ENCODE results near the gene ZMAT1. TPM values are rescaled to one million over a fixed set of nuclear protein-coding genes. Genes with fewer than 3 reads are reported as not detected.

The ZMAT1 gene
- total RNA-seq, 2 donors from 2014 or later: 4.2 to 4.4 TPM

GRCh38 chrX:101956556-101956955 lies 24.7 kb upstream of the ZMAT1 start:
- peaks cover 0 to 5% of the 10 kb centered on the region in 2 donors for H3K9me3 ChIP-seq
- H3K4me3 ChIP-seq: no peak overlapping the region
- no peaks in the 10 kb centered on the region for H3K36me3 ChIP-seq
- no peaks in the 10 kb centered on the region for H3K4me1 ChIP-seq
- H3K27ac ChIP-seq: no peak overlapping the region
- TF ChIP-seq, protein P1, sequence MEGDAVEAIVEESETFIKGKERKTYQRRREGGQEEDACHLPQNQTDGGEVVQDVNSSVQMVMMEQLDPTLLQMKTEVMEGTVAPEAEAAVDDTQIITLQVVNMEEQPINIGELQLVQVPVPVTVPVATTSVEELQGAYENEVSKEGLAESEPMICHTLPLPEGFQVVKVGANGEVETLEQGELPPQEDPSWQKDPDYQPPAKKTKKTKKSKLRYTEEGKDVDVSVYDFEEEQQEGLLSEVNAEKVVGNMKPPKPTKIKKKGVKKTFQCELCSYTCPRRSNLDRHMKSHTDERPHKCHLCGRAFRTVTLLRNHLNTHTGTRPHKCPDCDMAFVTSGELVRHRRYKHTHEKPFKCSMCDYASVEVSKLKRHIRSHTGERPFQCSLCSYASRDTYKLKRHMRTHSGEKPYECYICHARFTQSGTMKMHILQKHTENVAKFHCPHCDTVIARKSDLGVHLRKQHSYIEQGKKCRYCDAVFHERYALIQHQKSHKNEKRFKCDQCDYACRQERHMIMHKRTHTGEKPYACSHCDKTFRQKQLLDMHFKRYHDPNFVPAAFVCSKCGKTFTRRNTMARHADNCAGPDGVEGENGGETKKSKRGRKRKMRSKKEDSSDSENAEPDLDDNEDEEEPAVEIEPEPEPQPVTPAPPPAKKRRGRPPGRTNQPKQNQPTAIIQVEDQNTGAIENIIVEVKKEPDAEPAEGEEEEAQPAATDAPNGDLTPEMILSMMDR (IDR thresholded peaks at IDR 0.05): no peak
- no peaks in the 10 kb centered on the region for H3K27me3 ChIP-seq
- DNase-seq (ENCODE audit: low spot score): no peak

DNA sequence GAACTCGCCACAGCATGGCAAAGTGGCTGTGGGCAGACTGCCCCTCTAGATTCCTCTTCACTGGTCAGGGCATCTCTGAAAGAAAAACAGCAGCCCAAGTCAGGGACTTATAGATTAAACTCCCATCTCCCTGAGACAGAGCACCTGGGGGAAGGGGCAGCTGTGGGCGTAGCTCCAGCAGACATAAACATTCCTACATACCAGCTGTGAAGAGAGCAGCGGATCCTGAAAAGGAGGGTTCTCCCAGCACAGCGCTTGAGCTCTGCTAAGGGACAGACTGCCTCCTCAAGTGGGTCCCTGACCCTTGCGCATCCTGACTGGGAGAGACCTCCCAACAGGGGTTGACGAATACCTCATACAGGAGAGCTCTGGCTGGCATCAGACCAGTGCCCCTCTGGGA lies 18.8 kb upstream of the ZMAT1 start:
- H3K9me3 ChIP-seq: peaks cover 0 to 5% of the 10 kb centered on the region in 2 donors
- TF ChIP-seq, protein P1 (IDR thresholded peaks at IDR 0.05): no peak
- H3K27ac ChIP-seq: no peak overlapping the region
- H3K27me3 ChIP-seq: no peaks in the 10 kb centered on the region
- H3K36me3 ChIP-seq: no peaks in the 10 kb centered on the region
- no peak overlapping the region for H3K4me3 ChIP-seq
- no peaks in the 10 kb centered on the region for H3K4me1 ChIP-seq
- no peak for DNase-seq (ENCODE audit: low spot score)

GRCh38 chrX:101932249-101932570 lies 383 bp upstream of the ZMAT1 start:
- Histone ChIP-seq H3K36me3 (no peaks in the 10 kb centered on the region), H3K4me1 (no peaks in the 10 kb centered on the region), H3K4me3 (peak overlapping the region; percentile 71 to 75), H3K27ac (peak overlapping the region; percentile 95), H3K27me3 (no peaks in the 10 kb centered on the region), H3K9me3 (no peaks in the 10 kb centered on the region)
- DNase-seq (ENCODE audit: low spot score): no peak
- TF ChIP-seq, protein P1 (IDR thresholded peaks at IDR 0.05): no peak

DNA sequence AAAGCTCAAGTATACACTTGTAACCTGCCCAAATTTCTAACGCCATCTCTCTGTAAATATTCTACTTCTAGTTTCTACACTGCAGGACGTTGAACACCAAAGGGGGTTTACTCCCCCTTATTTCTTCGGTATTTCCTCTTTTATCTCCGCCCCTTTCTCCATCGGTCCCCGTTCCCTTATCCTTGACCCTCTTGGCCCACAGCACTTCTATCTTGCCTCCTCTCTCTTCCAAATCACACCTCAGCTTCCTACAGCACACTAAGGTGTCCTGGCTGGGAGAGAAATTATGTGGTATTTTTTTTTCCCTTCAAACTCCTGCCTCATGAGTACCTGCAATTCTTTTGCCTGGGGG lies 715 bp downstream of the ZMAT1 start:
- no peaks in the 10 kb centered on the region for H3K4me1 ChIP-seq
- no peaks in the 10 kb centered on the region for H3K36me3 ChIP-seq
- H3K9me3 ChIP-seq: no peaks in the 10 kb centered on the region
- H3K27me3 ChIP-seq: no peaks in the 10 kb centered on the region
- H3K27ac ChIP-seq: peak overlapping the region; percentile 95
- DNase-seq (ENCODE audit: low spot score): no peak
- TF ChIP-seq, protein P1 (IDR thresholded peaks at IDR 0.05): no peak
- H3K4me3 ChIP-seq: peak overlapping the region; percentile 71 to 75

GRCh38 chrX:101925733-101926132 lies 6.1 kb downstream of the ZMAT1 start:
- H3K36me3 ChIP-seq: no peaks in the 10 kb centered on the region
- H3K27ac ChIP-seq: peak overlapping the region in 1 of 2 donors; percentile 32
- H3K9me3 ChIP-seq: no peaks in the 10 kb centered on the region
- H3K4me1 ChIP-seq: no peaks in the 10 kb centered on the region
- H3K4me3 ChIP-seq: no peak overlapping the region
- H3K27me3 ChIP-seq: no peaks in the 10 kb centered on the region
- TF ChIP-seq, protein P1 (IDR thresholded peaks at IDR 0.05): no peak
- no peak for DNase-seq (ENCODE audit: low spot score)

- Histone ChIP-seq H3K36me3 (no peaks in the 10 kb centered on the region), H3K4me1 (no peaks in the 10 kb centered on the region), H3K4me3 (no peak overlapping the region), H3K9me3 (peaks cover 0 to 17% of the 10 kb centered on the region in 2 donors), H3K27ac (no peak overlapping the region), H3K27me3 (no peaks in the 10 kb centered on the region)
- no peak for DNase-seq (ENCODE audit: low spot score)
- TF ChIP-seq, protein P1 (IDR thresholded peaks at IDR 0.05): no peak
Measured at GRCh38 chrX:101918751-101919150, 13.1 kb downstream of the ZMAT1 start.
